HG03175 (cell line): ENCODE results near the gene ZNF160.
"Not testable (repeated sequence)": the region's sequence is repeated elsewhere in the genome, so short reads cannot be mapped to it uniquely, and the experiment has no call there.

Experiments
- ATAC-seq: cut with Tn5 transposase; IDR thresholded peaks from one replicate; pipeline ENCODE4 v1.9.1; 2021; ENCODE audit warnings: mild to moderate bottlenecking, moderate library complexity; ENCODE audit not compliant: unreplicated experiment

The ZNF160 gene

DNA sequence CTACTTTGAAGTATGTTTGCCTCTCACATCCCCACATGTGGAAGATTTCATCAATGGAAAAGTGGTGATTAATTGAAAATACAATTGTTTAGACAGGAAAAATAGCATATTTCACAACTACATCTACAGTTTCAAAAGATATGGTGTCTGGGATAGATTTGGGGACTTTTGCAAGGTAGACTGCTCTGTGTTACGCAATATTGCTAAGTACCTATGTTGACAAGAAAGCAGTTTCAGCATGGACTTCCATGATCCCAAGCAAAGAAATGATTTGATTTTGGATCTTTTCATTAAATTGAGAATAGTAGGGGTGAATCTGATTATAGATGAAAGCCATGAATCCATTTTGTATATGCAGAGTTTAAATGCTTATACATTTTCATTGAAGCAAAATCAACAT is 10.5 kb downstream of the ZNF160 start:
- ATAC-seq, result no peak

DNA sequence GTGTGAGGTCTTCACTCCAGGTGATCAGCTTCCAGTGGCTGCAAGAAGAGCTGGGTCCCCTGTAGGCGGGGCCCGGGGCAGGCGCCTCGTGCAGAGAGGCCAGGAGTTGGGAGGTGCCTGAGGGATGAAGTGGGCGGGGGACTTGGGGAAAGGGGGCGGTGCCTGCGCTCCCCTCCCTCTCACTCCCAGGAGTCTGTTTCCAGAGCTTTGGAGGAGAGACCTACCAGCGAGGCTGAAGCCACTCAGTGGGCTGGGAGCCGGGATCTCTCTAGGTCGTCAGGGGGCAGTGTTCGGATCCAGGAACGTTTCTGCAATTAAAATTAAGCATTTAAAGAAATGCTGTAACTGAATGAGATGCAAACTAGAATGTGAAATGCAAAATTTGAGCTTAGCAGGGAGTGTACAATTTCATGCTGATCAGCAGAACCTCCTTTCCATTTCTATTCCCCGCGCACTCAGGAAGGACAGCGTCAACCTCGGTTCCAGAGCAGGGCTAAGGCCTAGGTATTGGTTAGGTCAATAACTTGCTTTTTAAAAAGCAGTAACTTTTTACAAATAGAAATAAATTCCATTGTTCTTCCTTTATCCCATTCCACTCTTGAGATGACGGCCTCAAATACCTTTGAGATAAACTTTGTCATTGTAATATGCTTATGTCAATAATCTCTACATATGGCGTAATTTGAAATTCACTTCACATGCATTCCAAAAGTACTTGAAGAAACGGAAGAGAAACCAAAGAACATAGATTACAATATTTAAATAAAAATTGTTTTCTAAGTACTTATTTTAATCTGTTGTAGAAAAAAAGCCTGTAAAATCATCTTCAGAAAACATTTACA is 11.6 kb downstream of the ZNF160 start:
- no peak for ATAC-seq

DNA sequence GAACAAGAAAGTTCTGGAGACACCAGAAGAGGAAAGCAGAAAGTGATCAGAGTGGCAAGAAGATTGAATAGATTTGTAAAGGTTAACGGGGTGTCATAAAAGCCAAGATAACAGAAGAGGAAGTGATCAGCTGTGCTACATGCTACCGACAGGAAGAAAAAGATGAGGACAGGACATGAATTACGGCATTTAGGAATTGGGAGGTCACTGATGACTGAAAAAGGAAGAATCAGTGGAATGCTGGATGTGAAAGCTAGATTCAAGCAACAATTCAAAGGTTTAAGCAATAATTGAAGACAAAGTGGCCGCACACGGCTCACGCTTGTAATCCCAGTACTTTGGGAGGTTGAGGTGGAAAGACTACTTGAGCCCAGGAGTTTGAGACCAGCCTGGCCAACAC is 15.1 kb downstream of the ZNF160 start:
- no peak for ATAC-seq

- no peak for ATAC-seq
Observed at GRCh38 chr19:53086949-53087348, 16.3 kb downstream of the ZNF160 start.

GRCh38 chr19:53085496-53085895 is 17.7 kb downstream of the ZNF160 start:
- ATAC-seq, result no peak

DNA sequence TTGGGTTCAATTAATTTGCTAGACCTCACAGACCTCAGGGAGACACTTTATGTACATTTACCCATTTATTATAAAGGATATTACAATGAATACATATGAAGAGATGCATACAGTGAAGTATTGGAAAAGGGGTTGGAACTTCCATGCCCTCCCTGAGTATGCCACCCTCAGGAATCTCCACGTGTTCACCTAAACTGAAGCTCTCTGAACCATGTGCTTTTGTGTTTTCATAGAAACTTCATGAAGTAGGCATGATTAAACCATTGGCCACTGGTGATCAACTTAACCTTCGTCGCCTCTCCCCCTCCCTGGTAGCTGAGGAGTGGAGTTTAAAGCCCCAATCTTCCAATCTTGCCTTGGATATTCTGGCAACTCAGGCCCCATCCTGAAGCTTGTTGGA is 20.3 kb downstream of the ZNF160 start:
- ATAC-seq, result no peak

DNA sequence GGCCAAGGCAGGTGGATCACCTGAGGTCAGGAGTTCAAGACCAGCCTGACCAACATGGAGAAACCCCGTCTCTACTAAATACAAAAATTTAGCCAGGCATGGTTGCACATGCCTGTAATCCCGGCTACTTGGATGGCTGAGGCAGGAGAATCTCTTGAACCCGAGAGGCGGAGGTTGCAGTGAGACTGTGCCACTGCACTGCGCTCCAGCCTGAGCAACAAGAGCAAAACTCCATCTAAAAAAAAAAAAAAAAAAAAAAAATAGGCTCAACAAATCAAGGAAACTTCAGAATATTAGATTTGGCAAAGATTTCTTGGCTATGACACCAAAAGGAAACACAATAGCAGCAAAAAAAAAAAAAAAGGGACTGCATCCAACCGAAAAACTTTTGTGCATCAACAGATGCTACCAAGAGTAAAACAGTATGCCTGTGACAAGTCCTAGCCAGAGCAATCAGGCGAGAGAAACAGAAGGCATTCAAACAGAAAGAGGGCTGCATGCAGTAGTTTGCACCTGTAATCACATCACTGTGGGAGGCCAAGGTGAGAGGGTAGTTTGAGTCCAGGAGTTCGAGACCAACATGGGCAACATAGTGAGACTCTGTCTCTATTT is 23.8 kb downstream of the ZNF160 start:
- ATAC-seq, result no peak

DNA sequence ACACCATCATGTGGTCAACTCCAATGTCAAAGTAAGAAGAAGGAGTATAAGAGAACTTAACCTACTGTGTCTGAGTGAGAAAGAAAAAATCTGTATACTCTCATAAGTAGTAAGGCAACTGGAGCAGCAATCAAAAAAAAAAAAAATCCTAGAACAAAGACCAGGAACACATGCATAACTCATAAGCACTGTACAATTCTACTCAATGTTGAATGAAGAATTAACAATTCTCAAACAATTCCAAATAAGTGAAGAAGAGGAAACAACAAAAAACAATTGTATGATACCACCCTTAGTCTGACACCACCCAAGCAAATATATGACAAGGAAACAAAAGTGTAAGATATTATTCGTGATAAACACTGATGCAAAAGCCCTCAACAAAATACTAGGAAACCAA is 24.6 kb downstream of the ZNF160 start:
- ATAC-seq, result no peak

- ATAC-seq, result no peak
Observed at GRCh38 chr19:53076984-53077383, 26.2 kb downstream of the ZNF160 start.

GRCh38 chr19:53068834-53069233 is 34.4 kb downstream of the ZNF160 start:
- ATAC-seq, result no peak

- ATAC-seq, result no peak
Observed at GRCh38 chr19:53068199-53068598, 35.0 kb downstream of the ZNF160 start.

DNA sequence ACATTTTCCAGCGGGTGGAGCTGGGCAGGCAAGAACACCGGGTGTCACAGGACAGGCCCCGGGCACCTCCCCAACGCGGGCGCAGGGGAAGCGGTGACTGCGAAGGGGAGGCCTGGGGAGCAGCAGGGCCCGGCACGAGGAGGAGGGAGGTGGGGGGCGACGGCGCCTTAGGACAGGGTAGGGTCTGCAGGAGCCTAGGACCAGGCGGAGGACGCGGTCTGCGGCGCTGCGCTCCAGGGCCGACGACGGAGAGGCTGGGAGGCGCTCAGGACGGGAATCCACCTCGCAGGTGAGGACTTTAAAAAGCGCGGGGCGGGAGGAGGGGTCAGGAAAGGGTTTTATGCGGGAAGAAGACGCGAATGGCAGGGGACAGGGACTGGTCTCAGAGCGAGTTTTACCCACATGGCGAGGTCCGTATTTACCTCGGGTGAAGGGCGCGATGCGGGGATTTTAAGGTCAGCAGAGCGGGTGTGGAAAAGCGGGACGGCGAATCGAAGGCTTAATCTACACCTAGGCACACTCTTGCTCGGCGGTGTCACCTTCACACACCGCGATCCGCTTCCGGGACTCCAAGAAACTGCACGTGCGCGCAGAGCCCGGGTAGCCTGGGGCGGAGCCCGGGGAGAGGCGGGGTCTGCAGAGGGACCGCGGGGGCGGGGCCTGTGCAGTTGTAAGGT is 45.2 kb downstream of the ZNF160 start:
- no peak for ATAC-seq

DNA sequence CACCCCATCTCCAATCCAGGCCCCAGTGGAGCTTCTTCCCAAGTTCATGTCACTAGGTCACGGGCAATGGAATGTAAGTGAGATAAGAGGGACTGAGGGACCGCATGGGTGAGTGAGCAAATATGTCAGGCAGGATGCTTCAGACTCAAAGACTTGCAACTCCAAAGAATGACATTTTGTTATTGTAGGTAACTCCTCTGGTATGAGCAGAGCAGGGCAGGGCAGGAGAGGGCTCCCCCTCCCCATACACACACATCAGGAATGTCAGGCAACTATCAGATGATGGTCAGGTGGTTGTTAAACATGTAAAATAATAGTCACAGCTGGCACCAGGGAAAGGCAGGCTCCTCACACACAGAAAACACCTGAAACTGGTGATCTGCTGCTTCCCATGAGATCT is 48.1 kb downstream of the ZNF160 start:
- no peak for ATAC-seq

GRCh38 chr19:53047379-53047778 is 55.8 kb downstream of the ZNF160 start:
- ATAC-seq, result no peak

DNA sequence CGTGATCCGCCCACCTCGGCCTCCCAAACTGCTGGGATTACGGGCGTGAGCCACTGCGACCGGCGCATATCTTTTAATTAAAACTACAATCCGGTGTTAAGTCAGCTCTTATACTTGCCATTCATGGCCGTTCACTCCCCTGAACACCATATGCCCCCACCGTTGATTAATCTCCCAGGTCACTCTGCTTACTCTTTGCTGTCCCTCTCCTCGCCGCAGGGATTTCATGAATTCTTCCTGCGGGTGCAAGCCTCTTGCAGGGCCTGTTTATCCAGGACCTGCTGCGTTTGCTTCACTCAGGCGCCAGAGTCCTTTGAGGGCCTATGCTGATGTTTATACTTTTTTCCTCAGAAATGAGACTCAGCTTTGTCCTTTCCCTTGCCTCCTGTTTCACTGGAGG is 57.7 kb downstream of the ZNF160 start:
- ATAC-seq, result no peak

DNA sequence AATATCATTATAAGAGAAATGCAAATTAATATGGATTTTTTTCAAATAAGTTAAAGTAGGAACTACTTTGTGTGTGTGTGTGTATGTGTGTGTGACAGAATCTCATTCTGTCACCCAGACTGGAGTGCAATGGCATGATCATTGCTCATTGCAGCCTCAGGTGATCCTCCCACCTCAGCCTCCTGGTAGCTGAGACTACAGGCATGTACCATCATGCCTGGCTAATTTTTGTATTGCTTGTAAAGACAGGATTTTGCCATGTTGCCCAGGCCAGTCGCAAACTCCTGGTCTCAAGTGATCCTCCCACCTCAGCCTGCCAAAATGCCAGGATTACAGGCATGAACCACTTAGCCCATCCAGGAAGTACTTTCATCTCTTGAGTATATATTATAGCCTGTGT is 61.9 kb downstream of the ZNF160 start:
- ATAC-seq, result no peak

GRCh38 chr19:53037101-53038097 is 65.8 kb downstream of the ZNF160 start:
- no peak for ATAC-seq

GRCh38 chr19:53034948-53035675 is 68.1 kb downstream of the ZNF160 start:
- ATAC-seq, result no peak

DNA sequence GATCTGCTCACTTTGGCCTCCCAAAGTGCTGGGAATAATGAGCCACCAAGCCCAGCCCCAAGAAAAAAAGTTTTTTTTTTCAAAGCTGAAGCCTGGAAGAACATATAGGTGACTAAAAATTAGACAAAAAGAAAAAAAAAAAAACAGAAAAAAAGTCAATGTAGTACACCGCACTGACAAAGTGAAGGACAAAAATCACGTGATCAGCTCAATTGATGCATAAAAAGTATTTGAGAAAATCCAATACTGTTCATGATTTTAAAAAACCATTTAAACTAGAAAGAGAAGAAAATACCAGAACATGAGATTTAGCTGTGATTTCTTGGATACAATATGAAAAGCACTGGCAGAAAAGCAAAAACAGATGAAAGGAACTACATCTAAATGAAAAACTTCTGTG is 69.2 kb downstream of the ZNF160 start:
- ATAC-seq, result no peak

DNA sequence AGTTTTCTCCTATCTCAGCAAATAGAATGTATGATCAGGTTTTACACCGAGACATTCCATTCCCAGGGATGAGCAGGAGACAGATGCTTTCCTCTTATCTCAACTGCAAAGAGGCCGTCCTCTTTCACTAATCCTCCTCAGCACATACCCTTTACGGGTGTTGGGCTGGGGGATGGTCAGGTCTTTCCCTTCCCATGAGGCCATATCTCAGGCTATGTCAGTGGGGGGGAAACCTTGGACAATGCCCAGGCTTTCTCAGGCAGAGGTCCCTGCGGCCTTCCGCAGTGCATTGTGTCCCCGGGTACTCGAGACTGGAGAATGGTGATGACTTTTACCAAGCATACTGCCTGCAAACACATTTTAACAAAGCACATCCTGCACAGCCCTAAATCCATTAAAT is 74.9 kb downstream of the ZNF160 start:
- not testable (repeated sequence) for ATAC-seq
